ENCODE data around the gene GABRG3.

The GABRG3 gene

DNA sequence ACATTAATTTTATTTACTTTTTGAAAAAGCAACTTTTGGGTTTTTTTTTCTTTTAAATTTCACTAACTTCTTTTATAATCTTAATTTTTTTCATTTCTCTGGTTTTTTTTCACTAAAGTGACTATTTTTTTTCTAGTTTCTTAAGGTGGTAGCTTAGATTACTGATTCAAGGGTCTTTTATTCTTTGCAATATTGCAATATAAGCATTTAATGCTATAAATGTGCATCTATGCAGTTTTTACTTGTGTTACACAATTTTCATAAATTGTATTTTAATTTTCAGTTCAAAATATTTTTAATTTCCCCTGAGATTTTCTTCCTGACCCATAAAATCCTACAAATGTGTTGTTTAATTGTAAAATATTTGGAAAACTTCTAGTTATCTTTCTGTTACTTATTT, 535.8 kb downstream of the GABRG3 start:
- DNase-seq (ENCODE audit: low read depth): no peak

DNA sequence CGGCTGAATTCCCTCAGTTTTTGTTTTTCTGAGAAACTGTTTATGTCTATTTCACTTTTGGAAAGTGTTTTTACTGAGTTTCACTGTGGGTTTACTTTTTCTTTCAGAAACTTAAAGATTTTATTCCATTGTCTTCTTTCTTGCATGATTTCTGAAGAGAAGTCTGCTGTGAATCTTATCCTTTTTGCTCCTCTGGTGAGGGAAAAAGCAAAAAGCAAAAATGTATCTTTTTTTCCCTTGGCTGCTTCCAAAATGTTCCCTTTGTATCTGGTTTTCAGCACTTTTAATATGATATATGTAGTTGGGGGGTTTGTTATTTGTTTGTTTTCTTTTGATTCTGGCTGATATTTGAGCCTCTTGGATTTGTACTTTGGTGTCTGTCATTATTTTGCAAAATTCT, 538.0 kb downstream of the GABRG3 start:
- DNase-seq (ENCODE audit: low read depth): no peak

DNA sequence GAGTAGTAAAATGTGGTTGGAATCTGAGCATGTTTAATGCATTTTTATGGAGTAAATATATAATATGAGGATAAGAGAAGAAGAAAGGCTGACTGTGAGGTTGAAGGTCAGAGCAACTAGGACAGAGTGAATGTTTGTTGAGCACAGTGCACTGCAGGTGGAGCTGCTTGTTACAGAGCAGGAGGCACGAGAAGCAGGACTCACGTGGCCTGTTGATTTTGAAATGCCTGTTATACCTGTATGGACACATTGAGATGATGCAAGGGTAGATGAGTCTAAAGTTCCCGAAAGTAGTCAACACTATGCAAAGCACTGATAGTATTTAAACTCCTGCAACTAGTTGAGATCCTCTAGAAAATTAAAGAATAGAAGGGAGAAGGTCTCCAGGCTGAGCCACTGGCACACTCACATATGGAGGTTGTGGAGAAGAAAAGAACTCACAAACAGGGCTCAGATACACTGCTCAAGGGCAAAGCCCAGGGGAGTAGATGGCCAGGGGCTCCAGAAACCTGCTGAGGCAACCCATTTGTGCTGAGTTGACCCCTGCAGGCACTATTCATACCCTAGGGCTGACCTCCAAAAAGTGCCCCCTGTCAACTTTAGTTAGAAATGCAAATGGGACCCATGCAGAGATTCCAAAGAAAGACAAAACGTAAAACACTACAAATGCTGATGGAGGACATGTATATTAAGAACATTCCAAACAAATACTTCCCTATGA, 541.5 kb downstream of the GABRG3 start:
- DNase-seq (ENCODE audit: low read depth): no peak

DNA sequence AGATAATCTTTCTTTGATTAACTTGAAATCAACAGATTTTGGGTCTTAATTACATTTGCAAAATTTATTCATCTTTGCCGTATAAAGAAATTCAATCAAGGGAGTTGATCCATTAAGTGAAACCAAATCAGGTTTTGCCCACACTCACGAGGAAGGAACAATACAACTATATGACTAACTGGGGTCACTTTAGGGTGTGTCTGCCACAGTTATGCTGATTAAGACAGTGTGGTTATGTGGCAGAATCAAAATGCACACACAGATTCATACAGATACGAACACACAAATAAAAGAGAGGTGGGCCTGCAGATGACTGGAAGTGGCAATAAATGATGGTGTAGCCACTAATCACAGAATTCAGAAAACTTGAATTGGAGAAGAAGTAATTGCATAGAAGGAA, 543.5 kb downstream of the GABRG3 start:
- DNase-seq (ENCODE audit: low read depth): no peak

DNA sequence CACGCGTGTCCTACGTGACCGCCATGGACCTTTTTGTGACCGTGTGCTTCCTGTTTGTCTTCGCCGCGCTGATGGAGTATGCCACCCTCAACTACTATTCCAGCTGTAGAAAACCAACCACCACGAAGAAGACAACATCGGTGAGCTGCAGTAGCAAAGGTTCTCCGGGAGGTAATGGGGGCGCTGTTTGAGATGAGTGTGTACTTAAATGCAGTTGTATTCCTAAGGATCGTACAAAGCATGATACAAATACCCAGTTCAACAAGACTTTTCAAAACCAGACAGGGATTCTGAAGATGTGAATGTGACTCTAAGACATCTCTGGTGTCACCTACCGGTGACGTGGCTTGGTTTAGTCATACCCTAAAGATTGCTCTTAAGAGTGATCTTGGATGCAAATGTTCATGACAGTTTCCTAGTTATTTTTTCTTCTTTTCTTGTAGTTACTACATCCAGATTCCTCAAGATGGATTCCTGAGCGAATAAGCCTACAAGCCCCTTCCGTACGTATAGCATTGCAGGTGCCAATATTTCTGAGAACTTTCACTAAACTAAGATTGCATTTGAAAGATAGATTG, 556.6 kb downstream of the GABRG3 start:
- DNase-seq (ENCODE audit: low read depth): no peak

DNA sequence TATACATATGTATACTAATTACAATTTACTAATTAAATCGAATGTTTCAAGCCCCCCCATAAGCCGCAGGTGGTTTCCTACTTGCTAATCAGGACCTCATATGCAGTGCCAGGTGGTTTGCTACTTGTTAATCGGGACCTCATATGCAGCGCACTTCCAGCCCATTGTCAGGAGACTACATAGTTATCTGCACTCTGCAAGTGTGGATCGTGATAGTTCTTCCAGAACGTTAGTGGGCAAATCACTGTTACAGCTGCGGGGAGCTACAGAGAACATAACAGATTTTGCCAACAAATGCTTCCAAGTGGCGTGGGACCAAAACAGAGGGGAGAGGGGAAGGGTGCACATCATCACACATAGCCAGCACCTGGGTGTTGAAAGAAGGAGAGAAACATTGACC, 558.4 kb downstream of the GABRG3 start:
- DNase-seq (ENCODE audit: low read depth): no peak

DNA sequence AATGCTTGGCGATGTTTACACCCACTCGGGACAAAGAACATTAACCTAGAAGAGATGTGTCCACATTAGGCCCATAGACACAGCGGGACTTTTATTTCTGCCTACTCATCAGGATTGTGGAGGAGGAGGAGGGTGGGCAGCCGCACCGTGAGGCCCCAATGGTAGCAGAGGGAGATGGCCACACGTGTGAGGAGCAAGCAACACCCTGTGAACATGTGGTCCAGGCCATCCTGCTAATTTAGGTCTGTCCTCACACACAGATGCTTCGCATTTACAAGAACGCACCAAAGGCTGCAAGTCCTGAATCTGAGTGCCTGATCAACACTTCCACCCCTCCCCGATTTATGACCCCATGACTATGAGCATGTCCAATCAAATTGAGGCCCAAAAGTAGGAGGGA, 560.0 kb downstream of the GABRG3 start:
- DNase-seq (ENCODE audit: low read depth): no peak

DNA sequence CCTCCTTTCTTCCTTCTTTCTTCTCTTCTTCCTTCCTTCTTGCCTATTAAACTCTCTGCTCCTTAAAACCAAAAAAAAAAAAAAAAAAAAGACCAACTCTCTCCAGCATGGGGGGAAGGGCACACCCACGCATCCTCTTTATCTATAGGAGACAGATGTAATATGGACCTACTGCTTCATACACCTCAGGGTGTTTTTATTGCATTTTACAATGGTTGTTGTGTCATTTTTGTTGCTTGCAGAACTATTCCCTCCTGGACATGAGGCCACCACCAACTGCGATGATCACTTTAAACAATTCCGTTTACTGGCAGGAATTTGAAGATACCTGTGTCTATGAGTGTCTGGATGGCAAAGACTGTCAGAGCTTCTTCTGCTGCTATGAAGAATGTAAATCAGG, 561.4 kb downstream of the GABRG3 start:
- DNase-seq (ENCODE audit: low read depth): no peak

DNA sequence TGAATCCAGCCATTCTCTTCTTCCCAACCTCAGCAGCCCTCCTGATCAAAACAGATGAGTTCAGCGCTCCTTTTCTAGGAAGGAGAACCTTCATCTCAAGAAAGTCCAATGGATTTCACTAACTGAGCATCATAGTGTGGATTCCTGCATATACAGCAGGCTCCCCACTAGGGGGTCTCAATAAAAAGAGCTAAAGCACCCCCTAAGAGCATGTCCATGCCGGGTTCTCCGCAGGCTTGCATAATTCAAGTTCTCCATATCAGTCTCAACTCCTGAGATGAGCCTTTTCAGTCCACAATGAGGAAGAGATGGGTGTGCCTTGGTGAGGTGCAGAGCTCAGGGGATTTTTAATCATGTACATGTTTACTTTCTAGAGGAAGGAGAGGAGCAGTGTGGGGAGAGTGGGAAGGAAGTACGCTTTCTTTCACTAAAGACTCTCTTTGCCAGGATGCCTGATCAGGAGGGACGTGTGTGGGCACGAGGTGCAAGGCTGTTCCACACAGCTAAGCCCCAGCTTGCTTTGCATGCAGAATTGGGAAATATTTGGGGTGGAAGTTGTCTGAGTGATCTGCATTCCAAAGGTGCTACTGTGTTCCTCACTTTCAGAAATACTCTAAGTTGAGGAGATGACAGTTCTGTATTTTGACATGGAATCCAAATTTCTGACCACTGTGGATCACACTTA, 564.6 kb downstream of the GABRG3 start:
- no peak for DNase-seq (ENCODE audit: low read depth)

DNA sequence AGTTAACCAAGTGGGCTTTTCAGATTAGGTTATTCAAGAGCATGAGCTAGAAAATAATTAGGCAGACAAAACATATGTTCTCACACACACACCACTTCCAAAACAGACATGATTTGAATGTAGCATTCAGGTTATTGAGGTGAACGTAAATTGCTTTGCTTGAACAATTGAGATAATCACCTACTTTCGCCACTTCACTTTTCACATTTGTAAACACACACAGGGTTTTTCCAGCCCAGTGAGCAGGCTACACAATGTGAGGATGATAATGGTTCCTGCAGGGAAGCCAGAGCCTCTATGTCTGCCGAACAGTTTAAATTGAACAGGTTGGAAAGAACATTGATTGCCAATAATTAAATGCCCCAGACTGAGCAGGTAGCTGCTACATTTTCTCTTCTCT, 567.3 kb downstream of the GABRG3 start:
- no peak for DNase-seq (ENCODE audit: low read depth)

DNA sequence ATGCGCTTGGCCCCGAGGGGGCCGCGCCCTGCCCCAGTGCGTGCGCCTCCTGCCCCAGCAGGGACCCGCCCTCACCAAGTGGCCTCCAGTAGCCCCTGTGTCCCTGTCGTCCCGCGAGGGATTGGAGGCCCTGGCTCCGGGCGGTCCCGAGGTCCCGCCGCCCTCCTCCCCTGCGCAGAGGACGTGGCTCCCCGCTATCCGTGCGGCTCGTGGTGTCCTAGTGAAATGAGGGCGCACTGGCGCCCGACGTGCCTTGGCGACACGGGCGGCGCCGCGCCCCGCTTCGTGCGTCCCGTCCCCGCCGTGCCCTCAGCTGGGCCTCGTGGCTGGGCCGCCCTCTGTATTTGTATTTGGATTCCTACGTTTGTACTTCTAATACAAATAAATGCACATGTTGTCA, 570.6 kb downstream of the GABRG3 start:
- no peak for DNase-seq (ENCODE audit: low read depth)

DNA sequence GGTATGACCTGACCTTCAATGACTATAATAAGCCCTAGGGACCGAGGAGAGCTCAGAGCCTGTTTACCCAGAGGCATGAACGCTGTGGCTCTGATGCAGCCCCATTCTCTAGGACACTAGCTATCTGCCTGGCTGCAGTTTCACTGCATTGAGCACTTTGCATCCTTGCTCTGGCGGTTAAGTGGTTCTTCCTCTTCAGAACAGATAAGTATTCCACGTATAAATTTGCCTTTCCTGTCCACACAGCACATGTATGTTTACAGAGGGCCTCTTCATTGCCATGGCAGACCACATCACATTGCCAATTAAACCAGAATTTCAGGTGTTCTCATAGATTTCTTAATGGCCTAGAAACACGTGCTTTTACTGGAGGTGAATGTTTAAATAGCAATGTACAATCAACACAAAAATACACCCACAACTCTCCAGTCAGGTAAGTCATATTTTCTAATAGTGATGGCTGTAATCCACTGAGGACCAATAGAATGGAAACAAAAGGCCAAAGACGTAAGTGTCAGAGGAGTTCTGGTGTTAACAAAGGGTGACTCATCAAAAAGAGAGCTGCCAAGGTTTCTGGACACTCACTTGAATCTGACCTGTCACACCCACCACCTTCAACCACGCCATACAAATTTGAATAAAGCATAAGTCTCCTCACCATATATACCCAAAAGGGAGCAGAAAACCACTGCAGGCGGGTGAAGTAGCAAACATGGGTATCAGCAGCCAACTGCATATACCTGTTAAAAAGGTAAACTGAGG, 574.7 kb downstream of the GABRG3 start:
- no peak for DNase-seq (ENCODE audit: low read depth)

DNA sequence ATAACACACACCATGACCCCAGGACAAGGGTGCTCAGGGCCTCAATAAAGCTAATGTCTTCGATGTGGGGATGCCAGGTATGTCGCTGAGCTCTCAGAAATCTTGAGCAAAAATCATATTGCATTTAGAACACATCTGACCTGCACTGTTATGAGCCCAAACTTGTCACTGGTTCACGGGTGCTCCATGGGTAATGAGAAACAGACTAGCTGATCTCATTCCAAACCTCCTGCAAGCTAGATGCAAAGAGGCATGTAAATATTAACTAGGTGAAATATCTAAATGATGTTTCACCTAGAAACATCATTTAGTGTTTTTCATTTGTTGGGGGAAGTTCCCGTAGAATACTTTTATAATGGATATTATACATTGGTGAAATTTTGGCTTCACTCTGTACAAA, 578.8 kb downstream of the GABRG3 start:
- DNase-seq (ENCODE audit: low read depth): no peak

DNA sequence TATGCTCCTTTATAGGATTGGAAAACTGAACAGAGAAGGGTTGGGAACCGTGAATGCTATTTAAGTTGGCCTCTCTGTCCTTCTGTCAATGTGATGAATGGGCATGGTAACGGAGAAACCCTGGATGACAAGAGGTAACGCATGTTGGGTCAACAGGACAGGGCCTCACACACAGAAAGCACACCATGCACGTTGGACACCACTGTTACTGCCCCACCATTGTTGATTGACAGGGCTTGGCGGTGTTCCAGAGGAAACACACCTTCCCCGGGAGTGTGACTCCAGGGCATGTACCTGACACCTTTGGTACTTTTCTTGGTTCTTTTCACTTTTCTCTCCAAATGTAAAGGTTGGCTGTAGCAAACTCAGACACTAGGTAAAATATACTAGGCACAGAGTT, 579.7 kb downstream of the GABRG3 start:
- no peak for DNase-seq (ENCODE audit: low read depth)

DNA sequence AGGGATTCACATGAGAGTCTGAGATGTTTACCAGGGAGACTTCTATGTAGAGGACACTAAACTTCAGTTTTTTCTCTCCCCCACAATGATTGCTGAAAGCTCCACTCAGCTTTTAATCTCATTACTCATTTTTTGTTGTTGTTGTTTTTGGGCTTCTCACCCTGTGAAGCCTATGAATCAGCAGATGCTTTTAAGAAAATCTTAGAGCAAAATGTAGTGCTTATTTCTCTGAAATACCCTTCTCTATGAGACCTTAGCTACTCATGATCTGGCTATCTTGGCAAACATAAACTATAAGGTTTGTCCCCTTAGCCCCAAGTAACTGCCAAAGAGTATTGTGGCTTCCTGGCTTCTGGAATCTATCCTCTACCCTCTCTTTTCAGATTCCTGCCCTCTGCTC, 590.8 kb downstream of the GABRG3 start:
- no peak for DNase-seq (ENCODE audit: low read depth)

DNA sequence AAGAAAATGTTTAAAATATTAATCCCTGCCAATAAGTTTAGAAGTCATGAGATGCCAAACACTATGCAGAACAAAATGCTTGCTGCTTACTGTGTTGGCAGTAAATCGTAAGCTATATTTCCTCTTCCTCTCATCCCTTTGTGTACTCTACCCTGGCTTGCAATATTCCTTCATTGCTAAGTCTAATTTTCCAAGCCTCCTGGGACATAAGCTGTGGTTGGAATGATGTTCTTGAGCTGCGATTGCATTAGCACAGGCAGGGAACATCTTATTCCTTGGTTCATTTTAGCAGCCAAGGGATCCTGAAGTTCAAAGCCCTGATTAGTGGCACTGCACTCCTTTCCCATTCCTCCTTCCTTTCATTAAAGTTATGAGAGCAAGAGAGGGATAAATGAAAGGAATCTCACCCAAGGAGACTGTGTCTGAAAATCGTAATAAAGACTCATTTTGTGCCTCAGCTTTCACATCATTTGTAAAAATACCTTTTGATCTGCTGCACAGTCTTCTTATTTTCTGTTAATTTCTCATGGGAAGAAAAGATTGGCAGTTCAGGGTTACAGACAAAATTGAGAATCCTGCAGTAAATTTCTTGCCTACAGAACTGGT, 592.9 kb downstream of the GABRG3 start:
- no peak for DNase-seq (ENCODE audit: low read depth)

DNA sequence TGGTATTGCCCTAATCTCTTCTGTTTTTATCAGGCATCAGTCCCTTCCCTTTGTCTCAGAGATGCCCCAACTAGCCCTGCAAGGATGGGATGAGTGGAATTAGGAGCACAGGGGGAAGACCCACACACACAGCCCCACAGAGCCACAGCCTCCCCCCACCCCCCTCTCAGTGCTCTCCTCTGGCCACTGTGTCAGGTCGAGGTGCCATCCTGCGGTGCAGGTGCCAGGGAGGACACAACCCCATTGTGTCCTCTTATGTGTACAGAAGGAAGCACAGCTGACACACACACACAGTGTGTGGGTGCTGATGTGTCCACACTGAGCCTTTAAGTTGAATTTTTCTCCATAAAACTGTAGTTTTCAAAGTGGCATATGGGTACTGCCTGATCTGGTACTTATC, 593.7 kb downstream of the GABRG3 start:
- no peak for DNase-seq (ENCODE audit: low read depth)

DNA sequence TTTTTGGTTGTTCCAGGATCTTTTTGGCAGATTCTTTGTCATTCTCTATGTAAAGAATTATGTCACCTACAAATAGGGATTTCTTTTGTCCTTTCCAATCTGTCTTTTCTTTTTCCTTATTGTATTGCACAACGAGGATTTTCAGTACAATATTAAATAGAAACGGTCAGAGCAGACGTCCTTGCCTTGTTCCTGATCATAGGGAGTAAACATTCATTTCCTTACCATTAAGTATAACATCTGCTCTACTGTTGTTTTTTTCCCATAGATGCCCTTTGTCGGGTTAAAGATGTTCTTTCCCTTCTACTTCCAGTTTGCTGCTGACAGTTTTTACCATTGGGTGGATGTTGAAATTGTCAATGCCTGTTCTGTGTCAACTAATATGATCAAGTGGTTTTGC, 599.8 kb downstream of the GABRG3 start:
- DNase-seq (ENCODE audit: low read depth): no peak

DNA sequence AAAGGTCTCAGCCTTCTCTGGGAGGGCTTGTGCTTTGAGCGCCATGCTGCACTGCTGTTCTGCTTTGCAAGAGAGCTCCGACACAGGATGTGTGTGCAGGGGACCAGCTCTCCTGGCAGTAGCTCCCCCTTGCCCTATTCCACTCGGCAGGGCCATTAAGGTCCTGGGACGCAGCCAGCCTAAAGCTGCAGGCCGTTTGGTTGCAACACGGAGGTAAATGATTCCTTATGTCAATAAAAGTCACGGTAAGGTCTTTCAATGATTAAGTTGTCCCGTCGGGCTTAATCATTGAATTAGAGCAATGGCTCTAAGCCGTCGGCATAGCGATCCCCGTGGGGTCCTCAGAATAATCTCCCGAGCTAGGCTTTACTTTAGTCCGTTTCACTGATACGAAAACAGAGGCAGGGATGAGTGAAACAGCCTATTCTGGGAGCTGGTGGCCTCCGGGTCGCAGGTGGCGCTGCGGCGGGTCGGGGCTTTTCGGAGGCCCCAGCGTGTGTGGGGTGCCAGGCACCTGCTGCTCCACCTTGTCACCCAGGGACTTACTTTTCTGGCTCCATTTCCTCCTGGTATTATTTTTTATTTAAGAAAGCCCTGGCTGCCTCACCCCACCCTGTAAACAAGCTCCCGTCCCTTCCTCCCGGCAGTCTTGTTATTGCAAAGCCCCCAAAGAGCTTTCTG, 603.0 kb downstream of the GABRG3 start:
- DNase-seq (ENCODE audit: low read depth): no peak

DNA sequence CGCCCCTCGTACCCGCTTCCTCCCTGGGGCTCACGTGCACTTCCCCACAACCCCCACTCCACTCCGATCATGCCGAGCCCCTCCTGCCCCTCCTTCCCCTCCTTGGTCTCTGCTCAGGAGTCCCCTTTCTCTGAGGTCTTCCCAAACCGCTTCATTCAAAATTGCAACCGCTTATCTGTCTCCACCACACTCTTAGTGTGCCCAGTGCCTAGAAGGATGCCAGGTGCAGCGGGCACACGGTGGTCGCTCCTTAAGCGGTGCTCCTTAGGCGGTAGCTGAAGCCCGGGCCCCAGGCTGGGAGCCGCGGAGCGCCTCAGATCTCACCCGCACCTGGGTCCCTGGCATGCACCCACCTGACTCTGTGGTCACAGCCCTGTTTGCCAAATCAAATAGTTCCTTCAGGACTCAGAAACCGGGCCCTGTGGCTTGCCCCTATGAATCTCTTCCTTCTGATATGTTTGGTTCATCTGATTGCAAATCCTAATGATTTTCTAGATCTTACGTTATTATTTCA, 603.6 kb downstream of the GABRG3 start:
- no peak for DNase-seq (ENCODE audit: low read depth)

DNA sequence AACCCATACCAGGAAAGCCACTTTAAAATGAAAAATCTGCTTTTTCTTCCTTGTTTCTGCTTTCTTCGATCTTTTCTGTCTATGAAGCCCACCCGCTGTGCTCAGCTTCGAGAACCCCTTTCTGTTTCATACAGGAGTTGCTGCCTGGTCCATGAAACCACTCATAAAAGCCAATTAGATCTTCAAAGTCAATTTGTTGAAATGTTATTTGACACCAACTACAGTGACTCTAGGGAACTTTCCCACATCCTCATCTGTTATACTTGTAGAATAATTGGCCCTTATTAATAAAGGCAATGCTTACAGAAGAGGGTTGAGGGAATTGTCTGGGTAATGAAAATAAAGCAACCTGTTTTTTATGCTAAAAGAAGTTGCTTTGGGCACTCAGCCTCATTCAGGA, 604.5 kb downstream of the GABRG3 start:
- DNase-seq (ENCODE audit: low read depth): no peak

DNA sequence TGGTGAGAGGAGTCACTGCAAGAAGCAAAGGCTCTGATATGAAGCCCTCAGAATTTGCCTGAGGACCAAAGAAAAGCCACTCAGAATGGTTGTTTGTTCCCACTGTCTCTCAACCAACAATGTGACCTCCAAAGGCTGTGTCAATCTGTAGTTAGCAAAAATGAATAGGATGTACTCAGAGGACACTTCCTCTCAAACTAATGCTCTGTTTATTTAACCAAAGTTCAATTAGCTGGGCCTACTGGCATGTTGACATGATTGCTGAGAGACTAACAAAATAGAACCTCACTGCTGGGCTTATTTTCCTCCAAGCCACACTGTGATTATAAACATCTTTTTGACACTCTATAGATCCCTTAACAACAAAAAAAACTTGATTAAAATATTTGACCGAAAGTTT, 605.6 kb downstream of the GABRG3 start:
- no peak for DNase-seq (ENCODE audit: low read depth)

Data from HS-5 (cell line).